Karpas-422 (cell line): Measurements from ENCODE around the gene FUBP1. TPM values are rescaled to one million over a fixed set of nuclear protein-coding genes. Genes with fewer than 3 reads are reported as not detected.

Experiments used
- DNase-seq: peaks from one replicate; pipeline ENCODE4 v3.0.0-alpha.2; 2015
- H2AFZ ChIP-seq: fragments of 200-600 bp; sonication (generic); 2 replicates; pipeline ENCODE4 v1.6.1; 2014; ENCODE audit warnings: antibody characterized with exemption, low read length, mixed read lengths
- H3K27ac ChIP-seq: fragments of 200-600 bp; sonication (generic); 2 replicates; pipeline ENCODE4 v1.5.1; 2014; ENCODE audit warnings: mild to moderate bottlenecking, low read length, moderate library complexity
- H3K27me3 ChIP-seq: fragments of 200-600 bp; sonication (generic); 2 replicates; pipeline ENCODE4 v1.6.1; 2014; ENCODE audit warnings: low read length, mixed read lengths
- H3K36me3 ChIP-seq: fragments of 200-600 bp; sonication (generic); 2 replicates; pipeline ENCODE4 v1.6.1; 2014; ENCODE audit warnings: low read length, mixed read lengths; ENCODE audit not compliant: insufficient read depth
- H3K4me1 ChIP-seq: fragments of 200-600 bp; sonication (generic); 2 replicates; pipeline ENCODE4 v1.6.1; 2014; ENCODE audit warnings: mild to moderate bottlenecking, low read length, mixed read lengths
- H3K4me2 ChIP-seq: fragments of 200-600 bp; sonication (generic); 2 replicates; pipeline ENCODE4 v1.6.1; 2014; ENCODE audit warnings: low read length, low read depth, mild to moderate bottlenecking; ENCODE audit not compliant: poor library complexity, severe bottlenecking
- H3K4me3 ChIP-seq: fragments of 200-600 bp; sonication (generic); 2 replicates; pipeline ENCODE4 v1.5.1; 2014; ENCODE audit warnings: mild to moderate bottlenecking, antibody characterized with exemption, low read length, mixed read lengths
- H3K79me2 ChIP-seq: fragments of 200-600 bp; sonication (generic); 2 replicates; pipeline ENCODE4 v1.6.1; 2014; ENCODE audit warnings: mild to moderate bottlenecking, low read length, mixed read lengths
- H3K9ac ChIP-seq: fragments of 200-600 bp; sonication (generic); 2 replicates; pipeline ENCODE4 v1.6.0; 2014; ENCODE audit warnings: low read length
- H3K9me2 ChIP-seq: fragments of 200-600 bp; sonication (generic), shearing (Covaris generic); replicated peaks from 2 replicates; pipeline ENCODE4 v1.6.0; 2014; ENCODE audit warnings: mild to moderate bottlenecking, low read length, moderate library complexity; ENCODE audit not compliant: insufficient read depth
- H3K9me3 ChIP-seq: fragments of 300-700, 200-600 bp; sonication (generic); 2 replicates; pipeline ENCODE4 v1.6.1; 2014; ENCODE audit warnings: low read length, mixed read lengths
- H4K20me1 ChIP-seq: fragments of 200-600 bp; sonication (generic); 2 replicates; pipeline ENCODE4 v1.6.1; 2014; ENCODE audit warnings: mild to moderate bottlenecking, antibody characterized with exemption, low read length, low read depth; ENCODE audit not compliant: insufficient read depth
- total RNA-seq: library from RNA; depleted of rRNA; stranded (reverse); fragments of >200 nt; shearing (Covaris generic); gene quantifications from 2 replicates; pipeline ENCODE4 v1.2.3, GENCODE V29; 2014; ENCODE audit warnings: low replicate concordance

The FUBP1 gene
- total RNA-seq, 1 experiment from 2014 or later: 214 TPM

GRCh38 chr1:77994117-77994705, 15.3 kb upstream of the FUBP1 start:
- H3K9me2 ChIP-seq: no peaks in the 10 kb centered on the region
- H3K36me3 ChIP-seq: no peaks in the 10 kb centered on the region
- no peak overlapping the region for H3K27ac ChIP-seq
- peaks cover 12% of the 10 kb centered on the region for H3K4me1 ChIP-seq
- peaks cover 29% of the 10 kb centered on the region for H3K79me2 ChIP-seq
- H3K4me2 ChIP-seq: no peak overlapping the region
- H4K20me1 ChIP-seq: no peaks in the 10 kb centered on the region
- H3K4me3 ChIP-seq: no peak overlapping the region
- no peaks in the 10 kb centered on the region for H3K27me3 ChIP-seq
- H3K9me3 ChIP-seq: no peaks in the 10 kb centered on the region
- H3K9ac ChIP-seq: no peak overlapping the region
- H2AFZ ChIP-seq: no peak overlapping the region
- DNase-seq: no peak

DNA sequence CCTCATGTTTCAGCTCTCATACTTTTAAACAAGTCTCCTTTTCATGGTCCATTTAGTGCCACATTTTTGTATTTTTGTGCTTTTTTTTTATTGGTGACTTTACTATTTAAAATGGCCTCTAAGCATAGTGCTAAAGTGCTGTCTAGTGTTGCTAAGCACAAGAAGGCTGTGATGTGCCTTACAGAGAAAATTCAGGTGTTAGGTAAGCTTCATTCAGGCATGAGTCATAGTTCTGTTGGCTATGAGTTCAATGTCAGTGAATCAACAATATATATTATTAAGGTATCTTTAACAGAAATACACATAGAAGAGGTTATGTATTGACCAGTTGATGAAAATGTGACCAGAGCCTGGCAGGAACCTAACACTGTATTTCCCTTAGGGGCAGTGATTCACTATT, 12.8 kb upstream of the FUBP1 start:
- Histone ChIP-seq H3K9me2 (no peaks in the 10 kb centered on the region), H3K4me1 (peaks cover 7% of the 10 kb centered on the region; the same call in 1 of the 2 replicates), H3K79me2 (peaks cover 33% of the 10 kb centered on the region), H4K20me1 (no peaks in the 10 kb centered on the region), H3K9ac (no peak overlapping the region), H3K4me2 (no peak overlapping the region), H3K27me3 (no peaks in the 10 kb centered on the region), H3K9me3 (no peaks in the 10 kb centered on the region), H3K27ac (no peak overlapping the region), H3K36me3 (no peaks in the 10 kb centered on the region), H3K4me3 (no peak overlapping the region), H2AFZ (no peak overlapping the region)
- DNase-seq: no peak

GRCh38 chr1:77990629-77991204, 11.8 kb upstream of the FUBP1 start:
- no peak overlapping the region for H3K4me3 ChIP-seq
- no peaks in the 10 kb centered on the region for H3K9me2 ChIP-seq
- no peaks in the 10 kb centered on the region for H3K36me3 ChIP-seq
- H3K27me3 ChIP-seq: no peaks in the 10 kb centered on the region
- no peaks in the 10 kb centered on the region for H3K9me3 ChIP-seq
- H3K4me2 ChIP-seq: no peak overlapping the region
- H3K27ac ChIP-seq: no peak overlapping the region
- DNase-seq: no peak
- H3K9ac ChIP-seq: no peak overlapping the region
- no peak overlapping the region for H2AFZ ChIP-seq
- peaks cover 7% of the 10 kb centered on the region; the same call in 1 of the 2 replicates for H3K4me1 ChIP-seq
- H4K20me1 ChIP-seq: no peaks in the 10 kb centered on the region
- H3K79me2 ChIP-seq: peaks cover 39% of the 10 kb centered on the region

DNA sequence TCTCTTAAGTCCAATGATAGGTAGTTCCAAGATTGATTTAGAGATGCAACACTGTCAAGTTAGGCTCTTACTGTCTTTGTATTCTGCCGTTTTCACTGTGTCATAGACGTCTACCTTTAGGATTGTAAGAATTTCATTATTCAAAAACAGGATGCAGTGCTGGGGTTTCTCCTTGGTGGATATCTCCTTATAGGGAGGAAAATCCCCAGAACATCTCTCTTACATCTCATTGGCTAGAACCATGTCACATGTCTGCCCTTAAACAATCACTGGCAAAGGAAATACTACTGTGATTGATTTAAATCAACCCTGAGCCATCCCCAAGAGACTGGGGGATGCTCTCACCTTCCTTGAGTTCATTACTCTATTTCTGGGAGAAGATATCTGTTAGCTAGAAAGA, 10.9 kb upstream of the FUBP1 start:
- peaks cover 41% of the 10 kb centered on the region for H3K79me2 ChIP-seq
- DNase-seq: no peak

DNA sequence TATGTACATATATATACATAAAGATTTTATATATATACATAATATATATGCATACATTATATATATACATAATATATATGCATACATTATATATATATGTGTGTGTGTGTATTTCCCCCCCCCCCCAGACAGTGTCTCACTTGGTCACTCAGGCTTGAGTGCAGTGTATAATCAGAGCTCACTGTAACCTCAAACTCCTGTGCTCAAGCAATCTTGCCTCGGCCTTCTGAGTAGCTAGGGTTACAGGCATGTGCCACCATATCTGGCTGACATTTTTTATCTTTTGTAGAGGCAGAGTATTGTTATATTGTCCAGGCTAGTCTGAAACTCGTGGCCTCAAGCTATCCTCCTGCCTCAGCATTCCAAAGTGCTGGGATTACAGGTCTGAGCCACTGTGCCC, 9.0 kb upstream of the FUBP1 start:
- H3K9ac ChIP-seq: no peak overlapping the region
- DNase-seq: no peak
- H3K79me2 ChIP-seq: peaks cover 49% of the 10 kb centered on the region
- H3K9me3 ChIP-seq: no peaks in the 10 kb centered on the region
- no peak overlapping the region for H2AFZ ChIP-seq
- H3K27me3 ChIP-seq: no peaks in the 10 kb centered on the region
- H3K4me2 ChIP-seq: no peak overlapping the region
- no peaks in the 10 kb centered on the region; the same call in 1 of the 2 replicates for H3K36me3 ChIP-seq
- H3K9me2 ChIP-seq: no peaks in the 10 kb centered on the region
- no peak overlapping the region for H3K4me3 ChIP-seq
- H3K4me1 ChIP-seq: peaks cover 7% of the 10 kb centered on the region; the same call in 1 of the 2 replicates
- no peaks in the 10 kb centered on the region for H4K20me1 ChIP-seq
- no peak overlapping the region for H3K27ac ChIP-seq

More for the DNA sequence above, 10.9 kb upstream of the FUBP1 start:
- no peaks in the 10 kb centered on the region for H4K20me1 ChIP-seq
- H3K4me1 ChIP-seq: peaks cover 7% of the 10 kb centered on the region; the same call in 1 of the 2 replicates
- no peaks in the 10 kb centered on the region for H3K27me3 ChIP-seq
- H3K9me2 ChIP-seq: no peaks in the 10 kb centered on the region
- no peak overlapping the region for H3K4me2 ChIP-seq
- no peaks in the 10 kb centered on the region; the same call in 1 of the 2 replicates for H3K36me3 ChIP-seq
- no peaks in the 10 kb centered on the region for H3K9me3 ChIP-seq
- H3K4me3 ChIP-seq: no peak overlapping the region
- H3K9ac ChIP-seq: no peak overlapping the region
- no peak overlapping the region for H3K27ac ChIP-seq
- H2AFZ ChIP-seq: no peak overlapping the region

DNA sequence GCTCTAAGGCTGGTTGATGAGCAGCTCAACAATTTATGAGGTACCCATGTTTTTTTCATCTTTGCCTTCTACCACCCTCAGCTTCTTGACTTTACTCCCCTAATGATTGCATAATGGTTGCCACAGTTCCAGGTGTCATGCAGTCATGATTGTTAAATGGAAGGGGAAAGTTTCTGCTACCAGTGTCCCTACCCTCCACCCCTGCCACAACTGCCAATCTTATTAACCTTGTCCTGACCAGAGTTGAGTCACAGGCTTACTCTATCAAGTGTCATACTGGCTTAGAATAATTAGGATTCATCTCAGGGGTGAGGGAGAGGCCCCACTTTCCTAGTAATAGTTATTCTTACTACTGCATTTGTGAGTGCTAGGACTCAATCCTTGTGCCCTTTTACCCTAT, 7.9 kb upstream of the FUBP1 start:
- DNase-seq: no peak
- Histone ChIP-seq H3K27ac (no peak overlapping the region), H3K4me2 (no peak overlapping the region), H3K36me3 (no peaks in the 10 kb centered on the region; the same call in 1 of the 2 replicates), H3K27me3 (no peaks in the 10 kb centered on the region), H3K4me1 (peaks cover 7% of the 10 kb centered on the region; the same call in 1 of the 2 replicates), H3K9me2 (no peaks in the 10 kb centered on the region), H3K79me2 (peaks cover 55% of the 10 kb centered on the region), H2AFZ (no peak overlapping the region), H3K9ac (no peak overlapping the region), H3K4me3 (no peak overlapping the region), H3K9me3 (no peaks in the 10 kb centered on the region), H4K20me1 (no peaks in the 10 kb centered on the region)

DNA sequence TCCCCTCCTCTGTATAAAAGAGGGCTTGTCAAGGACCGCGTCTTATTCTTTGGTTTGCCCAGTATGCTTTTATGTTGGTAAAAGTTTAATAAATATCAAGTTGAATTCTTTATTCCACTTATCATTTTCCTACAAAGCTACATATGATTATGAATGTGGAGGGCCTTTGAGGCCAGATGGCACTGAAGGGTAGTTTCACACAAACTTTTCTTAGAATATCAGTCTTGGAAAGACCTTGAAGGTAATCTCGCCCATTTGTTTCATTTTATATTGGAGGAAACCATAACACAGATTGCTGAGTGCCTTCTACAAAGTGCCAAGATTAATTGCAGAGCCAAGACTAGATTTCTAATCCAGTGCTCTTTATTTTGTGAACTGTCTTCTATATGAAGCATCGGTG, 5.8 kb upstream of the FUBP1 start:
- Histone ChIP-seq H3K4me3 (no peak overlapping the region), H3K36me3 (no peaks in the 10 kb centered on the region; the same call in 1 of the 2 replicates), H3K27ac (no peak overlapping the region), H4K20me1 (no peaks in the 10 kb centered on the region; the same call in 1 of the 2 replicates), H3K9ac (no peak overlapping the region), H3K9me3 (no peaks in the 10 kb centered on the region), H3K4me2 (no peak overlapping the region), H2AFZ (no peak overlapping the region), H3K79me2 (peaks cover 60% of the 10 kb centered on the region), H3K27me3 (no peaks in the 10 kb centered on the region), H3K9me2 (no peaks in the 10 kb centered on the region), H3K4me1 (peaks cover 15% of the 10 kb centered on the region)
- no peak for DNase-seq

GRCh38 chr1:77983997-77984355, 5.1 kb upstream of the FUBP1 start:
- H3K4me3 ChIP-seq: no peak overlapping the region
- no peaks in the 10 kb centered on the region for H3K9me3 ChIP-seq
- no peaks in the 10 kb centered on the region; the same call in 1 of the 2 replicates for H3K36me3 ChIP-seq
- no peak overlapping the region for H3K9ac ChIP-seq
- no peaks in the 10 kb centered on the region for H3K27me3 ChIP-seq
- no peak for DNase-seq
- no peaks in the 10 kb centered on the region for H3K9me2 ChIP-seq
- no peak overlapping the region for H3K27ac ChIP-seq
- no peaks in the 10 kb centered on the region; the same call in 1 of the 2 replicates for H4K20me1 ChIP-seq
- no peak overlapping the region for H3K4me2 ChIP-seq
- H3K4me1 ChIP-seq: peaks cover 12% of the 10 kb centered on the region
- peaks cover 59% of the 10 kb centered on the region for H3K79me2 ChIP-seq
- H2AFZ ChIP-seq: no peak overlapping the region
